HG03432 (cell line): ENCODE data around the gene IDH3G.

ENCODE experiments used
- ATAC-seq: cut with Tn5 transposase; IDR thresholded peaks from one replicate; pipeline ENCODE4 v1.9.1; 2021; ENCODE audit warnings: mild to moderate bottlenecking, moderate library complexity; ENCODE audit not compliant: unreplicated experiment

The IDH3G gene

GRCh38 chrX:153791104-153791852, 2.9 kb downstream of the IDH3G start:
- no peak for ATAC-seq

GRCh38 chrX:153789654-153790053, 4.5 kb downstream of the IDH3G start:
- no peak for ATAC-seq

GRCh38 chrX:153786669-153787068, 7.5 kb downstream of the IDH3G start:
- ATAC-seq = no peak

- ATAC-seq = no peak
Observed at GRCh38 chrX:153784325-153784967, 9.7 kb downstream of the IDH3G start.

GRCh38 chrX:153783378-153784013, 10.7 kb downstream of the IDH3G start:
- ATAC-seq = no peak

GRCh38 chrX:153782871-153783270, 11.3 kb downstream of the IDH3G start:
- no peak for ATAC-seq

- ATAC-seq = no peak
Observed at GRCh38 chrX:153782313-153782712, 11.9 kb downstream of the IDH3G start.

GRCh38 chrX:153781428-153782047, 12.6 kb downstream of the IDH3G start:
- ATAC-seq = no peak

GRCh38 chrX:153780678-153781427, 13.3 kb downstream of the IDH3G start, which contains the start of gene SRPK3:
Gene SRPK3, plus strand, starts transcription at chrX:153781041. Its CDS starts 46 bp downstream, at chrX:153781087.
- ATAC-seq = no peak

GRCh38 chrX:153779891-153780677, 14.1 kb downstream of the IDH3G start:
- ATAC-seq = no peak

- ATAC-seq = no peak
Observed at GRCh38 chrX:153778684-153779101, 15.5 kb downstream of the IDH3G start.

- no peak for ATAC-seq
Observed at GRCh38 chrX:153778181-153778580, 16.0 kb downstream of the IDH3G start.

- ATAC-seq = no peak
Observed at GRCh38 chrX:153777261-153778090, 16.7 kb downstream of the IDH3G start.

GRCh38 chrX:153776611-153777045, 17.5 kb downstream of the IDH3G start:
- no peak for ATAC-seq

GRCh38 chrX:153776120-153776599, 18.0 kb downstream of the IDH3G start:
- no peak for ATAC-seq

GRCh38 chrX:153775293-153776119, 18.7 kb downstream of the IDH3G start:
- no peak for ATAC-seq

- no peak for ATAC-seq
Observed at GRCh38 chrX:153774576-153775292, 19.4 kb downstream of the IDH3G start.
